Body of pancreas (tissue), 4 donors: ENCODE measurements around the gene MYOZ1. TPM values are rescaled to one million over a fixed set of nuclear protein-coding genes. Genes with fewer than 3 reads are reported as not detected.
A peak's percentile ranks its signal among the peaks of the same experiment; 100 is the strongest.

Experiments used
- ATAC-seq: fragments of 150-250 bp; one replicate; pipeline ENCODE4 v1.9.1; 2016
- DNase-seq, 4 donors: peaks; one replicate each; pipeline ENCODE4 v3.0.0-alpha.2; 2019
- H3K27ac ChIP-seq, 4 donors: fragments of 200-600 bp; sonication (generic); 1 replicate in 3 of 4; 2 replicates in 1 of 4; pipeline versions ENCODE4 v1.5.1 to v1.6.1; 2016 to 2019; ENCODE audit warnings: mild to moderate bottlenecking in 1 of 4, mixed read lengths in 1 of 4, moderate library complexity in 1 of 4
- H3K27me3 ChIP-seq, 2 donors: fragments of 200-600 bp; sonication (generic); one replicate each; pipeline ENCODE4 v1.6.0; 2016; ENCODE audit warnings: mild to moderate bottlenecking in 1 of 2
- H3K36me3 ChIP-seq, 2 donors: fragments of 200-600 bp; sonication (generic); replicated peaks in 1 of 2; 2 replicates each; pipeline ENCODE4 v1.5.1; 2016; ENCODE audit warnings: low read depth in 2 of 2; ENCODE audit not compliant: insufficient read depth in 1 of 2
- H3K4me1 ChIP-seq: fragments of 200-600 bp; sonication (generic); one replicate; pipeline ENCODE4 v1.6.0; 2016
- H3K4me3 ChIP-seq, 2 donors: fragments of 200-600 bp; sonication (generic); 1 replicate in 1 of 2; 2 replicates in 1 of 2; pipeline ENCODE4 v1.5.1; 2016 to 2019
- H3K9me3 ChIP-seq, 3 donors: fragments of 200-600 bp; sonication (generic); 1 replicate in 2 of 3; 2 replicates in 1 of 3; pipeline ENCODE4 v1.5.1; 2016
- POLR2A ChIP-seq, 3 donors: fragments of 450-650 bp; IDR thresholded peaks; one replicate each; pipeline ENCODE4 v1.6.1; 2016; ENCODE audit warnings: antibody characterized with exemption in 3 of 3, mild to moderate bottlenecking in 2 of 3
- WGBS, 2 donors: methylation state at CpG; one replicate each; pipeline ENCODE4 v1.1.5; 2017; 5-methylcytosine and 5-hydroxymethylcytosine counted together
- intact Hi-C: fragments of 100-400 bp; cut with DNase I; formaldehyde crosslinking; loops from one replicate; pipeline ENCODE4 v1.15.1; 2023
- total RNA-seq, 2 donors: library from RNA; depleted of rRNA; stranded (reverse); fragments of >200 nt; gene quantifications; one replicate each; pipeline ENCODE4 v1.1.0, GENCODE V29; 2016
- TF ChIP-seq, protein P1 (sequence below), 7 experiments: fragments of 450-650 bp in 4 of 7; fragments of 200-600 bp in 3 of 7; sonication (generic) in 3 of 7; IDR thresholded peaks; one replicate each; pipeline ENCODE4 v1.5.1; 2016 to 2019; ENCODE audit warnings: antibody characterized with exemption in 7 of 7

Gene MYOZ1
- total RNA-seq, 2 donors from 2014 or later = not detected

DNA sequence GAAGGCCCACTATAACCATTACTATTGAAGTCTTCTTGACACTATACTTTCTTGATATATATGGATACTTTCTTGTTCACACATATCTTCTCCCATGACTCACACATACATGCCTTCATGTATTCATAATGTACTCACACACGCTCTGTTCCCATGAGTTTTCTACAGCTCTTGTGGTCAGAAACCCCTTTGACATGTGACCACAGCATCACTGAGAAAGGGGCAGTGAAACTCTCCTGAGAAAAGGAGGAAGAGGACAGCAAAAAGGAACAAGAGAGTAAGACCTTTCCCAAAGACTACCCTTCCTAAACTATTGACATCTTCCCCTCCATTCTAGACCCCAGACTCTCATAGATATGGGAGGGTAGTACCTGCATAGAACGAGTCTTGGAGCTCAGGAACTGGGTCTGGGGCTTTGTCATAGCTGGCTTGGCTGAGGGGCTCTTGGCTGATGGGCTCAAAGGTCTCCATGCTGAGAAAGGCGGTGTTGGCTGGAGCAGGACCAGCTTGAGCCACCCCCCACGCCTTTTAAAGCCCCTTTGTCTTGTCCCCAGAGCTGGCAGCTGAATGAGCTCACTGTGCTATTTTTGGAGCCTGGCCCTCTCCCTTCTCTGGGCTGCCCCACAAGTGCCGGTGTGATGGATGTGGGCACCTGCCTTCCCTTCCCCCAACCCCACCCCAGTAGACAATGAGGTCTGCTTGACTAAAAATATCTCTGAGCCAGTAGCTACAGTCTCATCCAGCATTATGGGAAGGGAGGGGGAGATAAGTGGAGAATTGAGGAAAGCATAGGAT is 9.5 kb upstream of the MYOZ1 start:
- WGBS, 2 donors = 59 to 61% methylated on average over 5 of the region's 5 CpGs
- no peak overlapping the region for H3K27ac ChIP-seq

DNA sequence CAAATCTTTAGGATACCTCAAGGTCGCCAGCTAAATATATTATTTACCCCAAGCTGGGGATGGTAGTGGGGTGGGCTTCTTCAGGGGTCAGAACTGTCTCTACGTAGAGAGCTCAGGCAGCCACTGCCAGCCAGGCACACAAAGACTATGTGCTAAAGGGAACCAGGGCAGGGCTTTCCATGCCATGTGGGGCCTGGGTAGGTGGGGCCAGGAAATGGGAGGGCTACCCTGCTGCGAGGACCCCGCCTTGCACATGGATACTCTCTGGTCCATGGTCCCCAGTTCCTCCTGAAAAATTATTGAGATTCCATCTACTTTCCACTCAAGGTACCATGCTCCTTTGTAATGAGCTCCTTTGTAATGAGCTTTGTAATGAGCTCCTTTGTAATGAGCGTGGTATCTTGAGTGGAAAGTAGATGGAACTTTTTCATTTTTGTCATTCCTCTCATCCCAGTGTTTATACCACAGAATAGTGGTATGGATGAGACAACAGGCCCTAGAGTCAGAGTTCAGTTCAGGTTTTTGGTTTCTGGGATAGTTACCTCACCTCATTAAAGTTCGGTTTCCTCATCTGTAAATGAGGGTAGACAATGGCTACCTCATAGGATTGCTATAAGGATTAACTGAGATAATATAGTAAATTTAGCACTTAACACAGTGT is 8.7 kb upstream of the MYOZ1 start:
- no peak for DNase-seq
- ATAC-seq = no peak
- no peaks in the 10 kb centered on the region for H3K36me3 ChIP-seq
- 75 to 93% methylated on average over 4 to 6 of the region's 6 CpGs for WGBS, 2 donors
- H3K4me1 ChIP-seq = peaks cover 20% of the 10 kb centered on the region
- no peak overlapping the region for H3K4me3 ChIP-seq
- intact Hi-C loops = no loop called here
- no peaks in the 10 kb centered on the region for H3K27me3 ChIP-seq
- no peak for TF ChIP-seq POLR2A (IDR thresholded peaks at IDR 0.05)
- no peak overlapping the region for H3K27ac ChIP-seq
- H3K9me3 ChIP-seq = no peaks in the 10 kb centered on the region

More for the DNA sequence above, 9.5 kb upstream of the MYOZ1 start:
- H3K27me3 ChIP-seq = no peaks in the 10 kb centered on the region
- ATAC-seq (no peak), DNase-seq (peak in 1 of 4 donors; percentile 12)
- intact Hi-C loops = no loop called here
- peaks cover 20% of the 10 kb centered on the region for H3K4me1 ChIP-seq
- TF ChIP-seq POLR2A (IDR thresholded peaks at IDR 0.05) = no peak
- TF ChIP-seq, protein P1, sequence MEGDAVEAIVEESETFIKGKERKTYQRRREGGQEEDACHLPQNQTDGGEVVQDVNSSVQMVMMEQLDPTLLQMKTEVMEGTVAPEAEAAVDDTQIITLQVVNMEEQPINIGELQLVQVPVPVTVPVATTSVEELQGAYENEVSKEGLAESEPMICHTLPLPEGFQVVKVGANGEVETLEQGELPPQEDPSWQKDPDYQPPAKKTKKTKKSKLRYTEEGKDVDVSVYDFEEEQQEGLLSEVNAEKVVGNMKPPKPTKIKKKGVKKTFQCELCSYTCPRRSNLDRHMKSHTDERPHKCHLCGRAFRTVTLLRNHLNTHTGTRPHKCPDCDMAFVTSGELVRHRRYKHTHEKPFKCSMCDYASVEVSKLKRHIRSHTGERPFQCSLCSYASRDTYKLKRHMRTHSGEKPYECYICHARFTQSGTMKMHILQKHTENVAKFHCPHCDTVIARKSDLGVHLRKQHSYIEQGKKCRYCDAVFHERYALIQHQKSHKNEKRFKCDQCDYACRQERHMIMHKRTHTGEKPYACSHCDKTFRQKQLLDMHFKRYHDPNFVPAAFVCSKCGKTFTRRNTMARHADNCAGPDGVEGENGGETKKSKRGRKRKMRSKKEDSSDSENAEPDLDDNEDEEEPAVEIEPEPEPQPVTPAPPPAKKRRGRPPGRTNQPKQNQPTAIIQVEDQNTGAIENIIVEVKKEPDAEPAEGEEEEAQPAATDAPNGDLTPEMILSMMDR (IDR thresholded peaks at IDR 0.05) = no peak
- H3K4me3 ChIP-seq = no peak overlapping the region
- no peaks in the 10 kb centered on the region for H3K36me3 ChIP-seq
- no peaks in the 10 kb centered on the region for H3K9me3 ChIP-seq

DNA sequence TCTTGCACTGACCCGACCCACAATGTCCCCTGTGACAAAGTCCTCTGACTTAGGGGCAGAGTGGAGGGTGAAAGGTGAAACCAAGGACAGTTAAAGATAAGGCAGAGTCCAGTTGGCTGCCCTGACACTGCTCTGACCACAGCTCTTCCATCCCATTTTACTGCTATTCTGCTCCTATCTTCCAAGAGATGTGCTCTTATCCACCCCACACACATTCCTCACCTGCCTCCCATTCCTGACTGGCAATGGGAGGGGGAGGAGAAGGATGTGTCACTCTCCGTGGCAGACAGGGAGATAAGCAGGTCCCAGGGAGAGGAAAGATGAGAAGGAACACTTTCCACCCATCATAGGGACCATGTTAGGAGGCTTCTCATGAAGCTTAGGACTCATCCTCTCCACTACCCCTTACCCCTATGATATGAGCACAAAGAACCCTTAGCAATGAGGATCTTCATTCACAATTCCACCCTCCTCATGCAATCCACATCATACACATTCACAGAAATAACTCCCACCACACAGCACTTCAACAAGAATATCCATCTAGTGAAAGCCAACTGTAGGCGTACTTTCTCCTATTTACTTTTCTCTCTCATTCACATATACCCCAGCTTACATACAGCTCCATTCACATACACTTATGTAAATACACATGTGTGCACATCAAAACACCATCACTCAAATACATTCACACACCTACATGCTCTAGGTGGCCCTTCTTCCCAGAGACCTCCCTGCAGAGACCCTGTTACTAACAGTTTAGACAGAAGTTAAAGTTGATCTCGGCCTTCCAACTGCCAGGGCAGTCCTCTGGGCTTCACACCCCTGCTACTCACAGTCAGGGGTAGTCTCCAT is 7.9 kb upstream of the MYOZ1 start:
- no peak for DNase-seq
- H3K27me3 ChIP-seq = no peaks in the 10 kb centered on the region
- TF ChIP-seq, protein P1 (IDR thresholded peaks at IDR 0.05) = no peak
- no peak for TF ChIP-seq POLR2A (IDR thresholded peaks at IDR 0.05)
- H3K27ac ChIP-seq = no peak overlapping the region
- ATAC-seq = no peak
- no peak overlapping the region for H3K4me3 ChIP-seq
- H3K4me1 ChIP-seq = peaks cover 20% of the 10 kb centered on the region
- no peaks in the 10 kb centered on the region for H3K9me3 ChIP-seq
- WGBS, 2 donors = 67 to 76% methylated on average over 4 of the region's 4 CpGs
- intact Hi-C loops = no loop called here
- no peaks in the 10 kb centered on the region for H3K36me3 ChIP-seq

DNA sequence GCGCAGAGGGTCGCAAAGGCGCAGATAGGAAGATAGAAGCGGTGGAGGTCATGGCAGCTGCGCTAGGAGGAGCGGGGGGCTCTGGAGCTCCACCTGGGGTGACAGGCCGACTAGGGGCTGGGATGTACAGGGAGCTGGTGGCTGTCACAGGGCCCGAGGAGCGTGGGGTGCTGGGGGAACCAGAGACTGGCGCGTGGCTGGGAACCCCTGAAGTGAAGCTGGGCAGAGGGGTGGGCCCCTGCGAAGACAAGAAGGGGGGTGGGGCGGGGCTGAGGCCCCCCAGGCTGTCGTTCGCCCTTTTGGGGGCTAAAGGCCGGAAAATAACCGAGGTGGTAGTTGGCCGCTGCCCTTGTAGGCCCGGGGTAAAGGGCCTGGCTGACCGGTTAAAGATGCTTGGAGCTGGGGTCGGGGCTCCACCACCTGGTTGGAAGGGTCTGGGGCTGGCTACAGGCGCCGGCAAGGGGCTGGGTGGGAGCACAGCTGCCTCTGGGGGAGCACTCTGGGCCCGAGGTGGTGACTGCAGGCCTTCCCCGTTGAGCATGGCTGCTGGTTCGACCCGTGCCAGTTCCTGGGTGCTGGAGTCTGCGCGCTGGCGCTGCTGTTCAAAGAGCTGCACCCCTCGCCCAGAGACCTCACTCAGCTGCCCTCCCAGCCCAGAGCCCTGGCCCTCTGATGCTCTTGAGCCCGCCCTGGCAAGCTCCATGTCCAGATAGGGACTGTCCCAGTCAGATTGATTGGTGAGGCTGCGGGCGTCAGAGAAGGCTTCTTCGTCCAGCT is 6.8 kb upstream of the MYOZ1 start:
- peak overlapping the region in 2 of 4 donors; percentile 11 to 30 for H3K27ac ChIP-seq
- 38 to 40% methylated on average over 12 to 31 of the region's 35 CpGs for WGBS, 2 donors

More for the DNA sequence above, 6.8 kb upstream of the MYOZ1 start:
- Histone ChIP-seq H3K4me3 (peak overlapping the region; percentile 55 to 74), H3K36me3 (no peaks in the 10 kb centered on the region), H3K27me3 (no peaks in the 10 kb centered on the region), H3K9me3 (no peaks in the 10 kb centered on the region), H3K4me1 (peaks cover 20% of the 10 kb centered on the region)
- ATAC-seq = peak; percentile 8
- TF ChIP-seq, protein P1 (IDR thresholded peaks at IDR 0.05) = no peak
- TF ChIP-seq POLR2A (IDR thresholded peaks at IDR 0.05) = no peak
- intact Hi-C loops = no loop called here
- DNase-seq = no peak
